ENCODE measurements around the gene TRIB2.

GRCh38 chr2:12755384-12755783 is 38.6 kb downstream of the TRIB2 start:
- TF ChIP-seq CTCF (IDR thresholded peaks at IDR 0.05) = no peak
- TF ChIP-seq POLR2A (IDR thresholded peaks at IDR 0.05) = no peak
